OCI-LY1 (cell line): ENCODE data around the gene LTN1.
"Not testable (repeated sequence)": the region's sequence is repeated elsewhere in the genome, so short reads cannot be mapped to it uniquely, and the experiment has no call there.

Experiments used
- H2AFZ ChIP-seq: fragments of 200-600 bp; sonication (generic), shearing (Covaris generic); 2 replicates; pipeline ENCODE4 v1.6.0; 2014; ENCODE audit warnings: antibody characterized with exemption, mild to moderate bottlenecking, low read length
- H3F3A ChIP-seq: fragments of 200-600 bp; sonication (generic), shearing (Covaris generic); 2 replicates; pipeline ENCODE4 v1.6.0; 2014; ENCODE audit warnings: mild to moderate bottlenecking, antibody characterized with exemption, low read length, moderate library complexity; ENCODE audit not compliant: insufficient read depth
- H3K27ac ChIP-seq: fragments of 200-600 bp; sonication (generic); 2 replicates; pipeline ENCODE4 v1.5.1; 2014; ENCODE audit warnings: low read length, mixed run types, mild to moderate bottlenecking, low read depth; ENCODE audit not compliant: poor library complexity, severe bottlenecking
- H3K27me3 ChIP-seq: fragments of 200-600 bp; sonication (generic); 2 replicates; pipeline ENCODE4 v1.6.0; 2014; ENCODE audit warnings: antibody characterized with exemption, mild to moderate bottlenecking, low read length, moderate library complexity; ENCODE audit not compliant: insufficient read depth
- H3K36me3 ChIP-seq: fragments of 200-600 bp; sonication (generic); 2 replicates; pipeline ENCODE4 v1.6.1; 2014; ENCODE audit warnings: mild to moderate bottlenecking, antibody characterized with exemption, low read length, moderate library complexity, mixed read lengths; ENCODE audit not compliant: insufficient read depth
- H3K4me1 ChIP-seq: fragments of 200-600 bp; sonication (generic); 2 replicates; pipeline ENCODE4 v1.5.1; 2014; ENCODE audit warnings: mild to moderate bottlenecking, low read length, moderate library complexity; ENCODE audit not compliant: insufficient read depth, severe bottlenecking
- H3K4me2 ChIP-seq: fragments of 200-600 bp; sonication (generic), shearing (Covaris generic); 2 replicates; pipeline ENCODE4 v1.6.1; 2014; ENCODE audit warnings: low read length
- H3K4me3 ChIP-seq: fragments of 200-600 bp; sonication (generic); 2 replicates; pipeline ENCODE4 v1.5.1; 2014; ENCODE audit warnings: low read length, low read depth, mild to moderate bottlenecking, mixed read lengths; ENCODE audit not compliant: poor library complexity, severe bottlenecking
- H3K79me2 ChIP-seq: fragments of 200-600 bp; shearing (Covaris generic); 2 replicates; pipeline ENCODE4 v1.6.1; 2016; ENCODE audit warnings: mixed run types, low read length, mixed read lengths; ENCODE audit not compliant: insufficient read depth
- H3K9ac ChIP-seq: fragments of 200-600 bp; sonication (generic), shearing (Covaris generic); 2 replicates; pipeline ENCODE4 v1.6.1; 2014; ENCODE audit warnings: mild to moderate bottlenecking, low read length, mixed read lengths
- H3K9me2 ChIP-seq: fragments of 200-600 bp; sonication (generic), shearing (Covaris generic); 2 replicates; pipeline ENCODE4 v1.6.1; 2014; ENCODE audit warnings: low read depth, mild to moderate bottlenecking, low read length, mixed read lengths
- H3K9me3 ChIP-seq: fragments of 200-600 bp; shearing (Covaris generic); 2 replicates; pipeline ENCODE4 v1.6.1; 2014; ENCODE audit warnings: low read length, mixed read lengths
- H4K20me1 ChIP-seq: fragments of 200-600 bp; sonication (generic), shearing (Covaris generic); 2 replicates; pipeline ENCODE4 v1.6.0; 2016; ENCODE audit warnings: mild to moderate bottlenecking, low read length; ENCODE audit not compliant: insufficient read depth
- EZH2 ChIP-seq: fragments of 200-600 bp; sonication (generic), shearing (Covaris generic); IDR thresholded peaks from 2 replicates; pipeline ENCODE4 v1.8.0; 2017; ENCODE audit warnings: borderline replicate concordance, mixed run types, mild to moderate bottlenecking, antibody characterized with exemption, low read length, moderate library complexity, mixed read lengths
- TF ChIP-seq, protein P1 (sequence below): fragments of 200-600 bp; sonication (generic), shearing (Covaris generic); IDR thresholded peaks from 2 replicates; pipeline ENCODE4 v1.5.1; 2017; ENCODE audit warnings: mild to moderate bottlenecking, antibody characterized with exemption, low read length, moderate library complexity, mixed read lengths

LTN1 gene

DNA sequence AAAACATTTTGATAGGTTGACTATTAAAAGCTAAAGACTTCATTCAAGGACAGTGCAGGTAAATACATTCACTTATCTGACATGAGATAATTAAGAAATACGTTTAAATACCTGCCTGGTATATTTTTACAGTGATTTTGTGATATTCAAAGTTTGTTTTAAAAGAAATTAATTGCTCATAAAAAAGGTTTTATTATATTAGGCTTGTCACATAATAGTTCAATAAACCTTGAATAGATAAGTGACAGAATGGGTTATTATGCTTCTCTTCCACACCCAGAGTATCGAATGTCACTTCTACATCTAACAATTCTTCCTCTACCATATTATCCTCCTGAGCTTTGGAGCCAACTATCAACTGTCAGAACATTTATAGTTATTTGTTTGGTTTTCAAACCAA is 60.0 kb downstream of the LTN1 start:
- Histone ChIP-seq H3K4me2 (no peak overlapping the region), H3K4me1 (no peaks in the 10 kb centered on the region), H3K27ac (no peak overlapping the region), H2AFZ (no peak overlapping the region), H3F3A (no peaks in the 10 kb centered on the region), H3K9ac (no peak overlapping the region), H3K27me3 (no peaks in the 10 kb centered on the region), H3K79me2 (no peaks in the 10 kb centered on the region), H4K20me1 (no peaks in the 10 kb centered on the region), H3K36me3 (peaks cover 43% of the 10 kb centered on the region), H3K4me3 (no peak overlapping the region), H3K9me3 (no peaks in the 10 kb centered on the region), H3K9me2 (no peaks in the 10 kb centered on the region)
- TF ChIP-seq, protein P1, sequence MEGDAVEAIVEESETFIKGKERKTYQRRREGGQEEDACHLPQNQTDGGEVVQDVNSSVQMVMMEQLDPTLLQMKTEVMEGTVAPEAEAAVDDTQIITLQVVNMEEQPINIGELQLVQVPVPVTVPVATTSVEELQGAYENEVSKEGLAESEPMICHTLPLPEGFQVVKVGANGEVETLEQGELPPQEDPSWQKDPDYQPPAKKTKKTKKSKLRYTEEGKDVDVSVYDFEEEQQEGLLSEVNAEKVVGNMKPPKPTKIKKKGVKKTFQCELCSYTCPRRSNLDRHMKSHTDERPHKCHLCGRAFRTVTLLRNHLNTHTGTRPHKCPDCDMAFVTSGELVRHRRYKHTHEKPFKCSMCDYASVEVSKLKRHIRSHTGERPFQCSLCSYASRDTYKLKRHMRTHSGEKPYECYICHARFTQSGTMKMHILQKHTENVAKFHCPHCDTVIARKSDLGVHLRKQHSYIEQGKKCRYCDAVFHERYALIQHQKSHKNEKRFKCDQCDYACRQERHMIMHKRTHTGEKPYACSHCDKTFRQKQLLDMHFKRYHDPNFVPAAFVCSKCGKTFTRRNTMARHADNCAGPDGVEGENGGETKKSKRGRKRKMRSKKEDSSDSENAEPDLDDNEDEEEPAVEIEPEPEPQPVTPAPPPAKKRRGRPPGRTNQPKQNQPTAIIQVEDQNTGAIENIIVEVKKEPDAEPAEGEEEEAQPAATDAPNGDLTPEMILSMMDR: no peak
- no peak for TF ChIP-seq EZH2

DNA sequence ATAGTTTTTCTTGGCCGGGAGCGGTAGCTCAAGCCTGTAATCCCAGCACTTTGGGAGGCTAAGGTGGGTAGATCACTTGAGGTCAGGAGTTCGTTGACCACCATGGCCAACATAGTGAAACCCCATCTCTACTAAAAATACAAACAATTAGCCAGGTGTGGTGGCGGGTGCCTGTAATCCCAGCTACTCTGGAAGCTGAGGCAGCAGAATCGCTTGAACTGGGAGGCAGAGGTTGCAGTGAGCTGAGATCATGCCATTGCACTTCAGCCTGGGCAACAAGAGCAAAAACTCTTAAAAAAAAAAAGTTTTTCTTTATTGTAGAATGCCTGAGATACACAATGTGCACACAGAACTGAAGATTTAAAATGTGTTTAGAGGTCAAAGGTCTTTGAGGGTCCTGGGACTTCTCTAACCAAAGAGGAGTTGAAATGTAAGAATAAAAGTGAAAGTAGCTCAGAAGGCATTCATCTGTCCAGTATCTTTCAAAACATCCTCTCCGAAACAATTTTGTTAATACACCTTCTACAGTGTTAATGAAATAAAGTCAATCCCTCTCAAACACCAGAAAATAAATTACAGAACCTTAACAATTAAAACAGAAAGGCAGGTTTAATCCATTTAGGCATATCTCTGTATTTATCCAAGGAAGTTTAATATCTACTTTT is 60.8 kb downstream of the LTN1 start:
- not testable (repeated sequence) for H3K79me2 ChIP-seq, H2AFZ ChIP-seq, H3K4me2 ChIP-seq, H3K27me3 ChIP-seq, H3K27ac ChIP-seq, H3K9ac ChIP-seq, H3K9me2 ChIP-seq, H3K9me3 ChIP-seq, H4K20me1 ChIP-seq, H3K4me3 ChIP-seq, H3K4me1 ChIP-seq, H3F3A ChIP-seq
- peaks cover 45% of the 10 kb centered on the region for H3K36me3 ChIP-seq

DNA sequence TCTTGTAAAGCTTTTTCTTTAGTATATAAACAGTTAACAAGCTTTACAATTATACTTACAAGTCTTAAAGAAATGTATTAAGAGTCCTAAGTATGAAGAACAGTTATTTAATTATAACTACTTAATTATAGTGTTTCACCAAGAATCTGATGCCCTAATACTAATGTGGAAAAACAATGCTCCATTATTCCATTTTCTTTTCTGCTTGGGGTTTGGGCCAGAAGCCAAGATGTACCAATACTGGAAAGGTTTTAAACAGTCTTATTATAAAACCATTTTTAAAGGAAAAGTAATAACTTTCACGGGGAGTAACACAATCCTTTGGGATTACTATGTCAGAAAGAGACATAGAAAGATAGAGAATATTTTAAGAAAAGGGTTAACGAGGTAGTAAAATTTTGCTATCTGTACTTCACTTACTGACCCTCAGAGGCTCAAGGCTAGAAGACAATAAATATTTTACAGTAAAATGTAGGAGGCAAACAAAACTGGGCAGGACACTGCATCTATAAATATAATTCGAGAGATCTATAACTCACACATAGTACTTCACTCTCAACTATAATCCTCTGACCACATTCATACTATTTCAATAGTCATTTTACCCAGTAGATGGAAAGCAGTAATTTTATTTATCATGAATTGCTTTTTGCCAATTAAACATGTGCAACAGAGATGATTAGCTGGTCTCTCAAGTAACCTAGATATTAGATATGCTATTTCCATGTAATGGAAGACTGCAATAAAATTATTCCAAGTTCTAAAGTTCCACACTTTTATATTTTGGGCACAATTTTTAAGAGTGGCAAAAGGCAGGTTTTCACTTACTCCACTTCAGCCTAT is 63.9 kb downstream of the LTN1 start:
- H3K36me3 ChIP-seq: peaks cover 22% of the 10 kb centered on the region
- no peak overlapping the region for H3K9ac ChIP-seq
- H3F3A ChIP-seq: no peaks in the 10 kb centered on the region
- H4K20me1 ChIP-seq: no peaks in the 10 kb centered on the region
- no peaks in the 10 kb centered on the region for H3K9me2 ChIP-seq
- no peak overlapping the region for H2AFZ ChIP-seq
- no peak overlapping the region for H3K4me2 ChIP-seq
- no peaks in the 10 kb centered on the region for H3K79me2 ChIP-seq
- H3K9me3 ChIP-seq: no peaks in the 10 kb centered on the region
- no peak overlapping the region for H3K27ac ChIP-seq
- no peaks in the 10 kb centered on the region for H3K4me1 ChIP-seq
- no peaks in the 10 kb centered on the region for H3K27me3 ChIP-seq
- no peak for TF ChIP-seq EZH2
- TF ChIP-seq, protein P1: no peak
- no peak overlapping the region for H3K4me3 ChIP-seq
